Measurements from ENCODE around the gene KMT2B.

The KMT2B gene

GRCh38 chr19:35729021-35729420 is 11.2 kb downstream of the KMT2B start:
- no peak for DNase-seq

GRCh38 chr19:35729763-35730162 is 12.0 kb downstream of the KMT2B start:
- DNase-seq: no peak

GRCh38 chr19:35730326-35730725 is 12.5 kb downstream of the KMT2B start:
- DNase-seq: no peak

- DNase-seq: no peak
Measured at GRCh38 chr19:35731353-35731752, 13.6 kb downstream of the KMT2B start.

GRCh38 chr19:35731779-35732405 is 14.1 kb downstream of the KMT2B start:
- no peak for DNase-seq

- no peak for DNase-seq
Measured at GRCh38 chr19:35732540-35733179, 14.9 kb downstream of the KMT2B start.

GRCh38 chr19:35733180-35734125 is 15.7 kb downstream of the KMT2B start:
- DNase-seq: no peak

- DNase-seq: no peak
Measured at GRCh38 chr19:35734273-35734672, 16.5 kb downstream of the KMT2B start.

- DNase-seq: no peak
Measured at GRCh38 chr19:35734889-35735288, 17.1 kb downstream of the KMT2B start.

GRCh38 chr19:35736913-35737886 is 19.4 kb downstream of the KMT2B start:
- DNase-seq: no peak

GRCh38 chr19:35738021-35738886 is 20.5 kb downstream of the KMT2B start:
- no peak for DNase-seq

GRCh38 chr19:35738887-35739229 is 21.1 kb downstream of the KMT2B start:
- DNase-seq: no peak

GRCh38 chr19:35739275-35740107 is 21.7 kb downstream of the KMT2B start:
- no peak for DNase-seq

GRCh38 chr19:35740108-35740422 is 22.3 kb downstream of the KMT2B start:
- no peak for DNase-seq

GRCh38 chr19:35740423-35741202 is 22.8 kb downstream of the KMT2B start:
- DNase-seq: peak; percentile 95

GRCh38 chr19:35741203-35741515 is 23.4 kb downstream of the KMT2B start:
- DNase-seq: no peak

GRCh38 chr19:35742121-35742724 is 24.4 kb downstream of the KMT2B start, which contains the start of gene IGFLR1:
TSS of gene IGFLR1 (minus strand) at chr19:35742452. CDS start at chr19:35741180, 1,272 bp downstream.
- peak; percentile 71 for DNase-seq

- no peak for DNase-seq
Measured at GRCh38 chr19:35743640-35744429, 26.0 kb downstream of the KMT2B start.
